Trophoblast cell (in vitro differentiated cells and primary cell): ENCODE results near the gene NRBP1.

Experiments
- DNase-seq, 2 donors: peaks; one replicate each; pipeline ENCODE4 v3.0.0-alpha.2; 2016
- H2AFZ ChIP-seq: 2 replicates; pipeline ENCODE4 v1.6.1; 2013; ENCODE audit warnings: low read length, moderate library complexity, mild to moderate bottlenecking; ENCODE audit not compliant: insufficient read depth, poor library complexity
- H2AK5ac ChIP-seq: 2 replicates; pipeline ENCODE4 v1.6.1; 2013; ENCODE audit warnings: mild to moderate bottlenecking, low read length
- H2BK120ac ChIP-seq: 2 replicates; pipeline ENCODE4 v1.6.1; 2013; ENCODE audit warnings: low read length, mild to moderate bottlenecking, moderate library complexity; ENCODE audit not compliant: insufficient read depth, poor library complexity
- H2BK12ac ChIP-seq: 2 replicates; pipeline ENCODE4 v1.6.1; 2013; ENCODE audit warnings: mild to moderate bottlenecking, low read length, moderate library complexity
- H2BK5ac ChIP-seq: 2 replicates; pipeline ENCODE4 v1.6.1; 2013; ENCODE audit warnings: low read length, low read depth, moderate library complexity, mild to moderate bottlenecking; ENCODE audit not compliant: poor library complexity
- H3K14ac ChIP-seq: 2 replicates; pipeline ENCODE4 v1.6.1; 2013; ENCODE audit warnings: mild to moderate bottlenecking, low read length
- H3K18ac ChIP-seq: 2 replicates; pipeline ENCODE4 v1.6.1; 2013; ENCODE audit warnings: mild to moderate bottlenecking, low read length
- H3K23ac ChIP-seq: 2 replicates; pipeline ENCODE4 v1.6.1; 2013; ENCODE audit warnings: low read length
- H3K27ac ChIP-seq: 2 replicates; pipeline ENCODE4 v1.5.1; 2013; ENCODE audit warnings: low read depth, mild to moderate bottlenecking, inconsistent platforms, low read length, moderate library complexity
- H3K27me3 ChIP-seq: 2 replicates; pipeline ENCODE4 v1.6.1; 2013; ENCODE audit warnings: inconsistent platforms, mild to moderate bottlenecking, low read length, moderate library complexity; ENCODE audit not compliant: insufficient read depth
- H3K36me3 ChIP-seq, 2 experiments: 1 replicate in 1 of 2; 2 replicates in 1 of 2; pipeline ENCODE4 v1.6.1; 2013; ENCODE audit warnings: low read length in 2 of 2, mild to moderate bottlenecking in 2 of 2, moderate library complexity in 1 of 2; ENCODE audit not compliant: insufficient read depth in 2 of 2, control insufficient read depth in 1 of 2
- H3K4ac ChIP-seq: 2 replicates; pipeline ENCODE4 v1.6.1; 2013; ENCODE audit warnings: low read depth, mild to moderate bottlenecking, low read length, moderate library complexity
- H3K4me1 ChIP-seq, 2 experiments: 1 replicate in 1 of 2; 2 replicates in 1 of 2; pipeline ENCODE4 v1.6.1; 2013; ENCODE audit warnings: low read length in 2 of 2, mild to moderate bottlenecking in 2 of 2, moderate library complexity in 1 of 2; ENCODE audit not compliant: insufficient read depth in 2 of 2, control insufficient read depth in 1 of 2
- H3K4me2 ChIP-seq: 2 replicates; pipeline ENCODE4 v1.6.1; 2013; ENCODE audit warnings: inconsistent platforms, mild to moderate bottlenecking, low read length, moderate library complexity
- H3K4me3 ChIP-seq: 2 replicates; pipeline ENCODE4 v1.5.1; 2013; ENCODE audit warnings: mild to moderate bottlenecking, low read depth, low read length, inconsistent platforms
- H3K79me1 ChIP-seq: one replicate; pipeline ENCODE4 v1.6.1; 2013; ENCODE audit warnings: low read length
- H3K79me2 ChIP-seq: 2 replicates; pipeline ENCODE4 v1.6.1; 2013; ENCODE audit warnings: low read length, mild to moderate bottlenecking; ENCODE audit not compliant: control insufficient read depth, insufficient read depth, poor library complexity
- H3K9ac ChIP-seq: 2 replicates; pipeline ENCODE4 v1.6.1; 2013; ENCODE audit warnings: mild to moderate bottlenecking, low read length
- H3K9me3 ChIP-seq: 2 replicates; pipeline ENCODE4 v1.6.1; 2013; ENCODE audit warnings: low read depth, mild to moderate bottlenecking, control low read depth, inconsistent platforms, low read length; ENCODE audit not compliant: insufficient read depth
- H4K12ac ChIP-seq: 2 replicates; pipeline ENCODE4 v1.6.1; 2013; ENCODE audit warnings: low read depth, mild to moderate bottlenecking, low read length, moderate library complexity
- H4K8ac ChIP-seq: 2 replicates; pipeline ENCODE4 v1.6.1; 2013; ENCODE audit warnings: low read depth, mild to moderate bottlenecking, low read length, moderate library complexity
- H4K91ac ChIP-seq: one replicate; pipeline ENCODE4 v1.6.1; 2013; ENCODE audit warnings: low read depth, mild to moderate bottlenecking, low read length, moderate library complexity
- WGBS: extraction: QIAGEN DNeasy Blood & Tissue Kit; methylation state at CpG from one replicate; pipeline ENCODE4 v1.1.7; 2013; ENCODE audit warnings: missing lambda C conversion rate; ENCODE audit not compliant: insufficient read length, insufficient coverage; ENCODE audit errors: extremely low coverage; 5-methylcytosine and 5-hydroxymethylcytosine counted together

NRBP1 gene

GRCh38 chr2:27398962-27399361 is 29.5 kb upstream of the NRBP1 start:
- no peak overlapping the region for H2BK5ac ChIP-seq
- WGBS: no CpG with 5 or more reads among the region's 5 CpGs
- DNase-seq: no peak
- no peak overlapping the region for H3K9ac ChIP-seq
- peaks cover 14% of the 10 kb centered on the region for H3K79me2 ChIP-seq
- no peak overlapping the region for H4K8ac ChIP-seq
- no peak overlapping the region for H3K14ac ChIP-seq
- peak overlapping the region; percentile 89 for H3K4ac ChIP-seq
- no peak overlapping the region for H3K4me2 ChIP-seq
- H3K23ac ChIP-seq: no peak overlapping the region
- no peak overlapping the region for H2BK120ac ChIP-seq
- H4K91ac ChIP-seq: no peak overlapping the region
- no peak overlapping the region for H3K4me3 ChIP-seq
- no peak overlapping the region for H3K18ac ChIP-seq
- H3K27me3 ChIP-seq: no peaks in the 10 kb centered on the region
- H3K79me1 ChIP-seq: no peaks in the 10 kb centered on the region
- H3K9me3 ChIP-seq: no peaks in the 10 kb centered on the region
- H3K27ac ChIP-seq: no peak overlapping the region
- H3K4me1 ChIP-seq: no peaks in the 10 kb centered on the region
- H2AFZ ChIP-seq: no peak overlapping the region
- no peak overlapping the region for H2BK12ac ChIP-seq
- H2AK5ac ChIP-seq: no peak overlapping the region
- H3K36me3 ChIP-seq: peaks cover 0 to 2% of the 10 kb centered on the region in 2 experiments
- H4K12ac ChIP-seq: no peak overlapping the region

- Histone ChIP-seq H3K14ac (no peak overlapping the region), H3K27me3 (no peaks in the 10 kb centered on the region), H3K18ac (no peak overlapping the region), H3K27ac (no peak overlapping the region), H3K23ac (no peak overlapping the region), H3K4me1 (no peaks in the 10 kb centered on the region), H3K9ac (no peak overlapping the region), H4K91ac (no peak overlapping the region), H2BK12ac (no peak overlapping the region), H2BK120ac (no peak overlapping the region), H4K12ac (no peak overlapping the region), H3K79me2 (peaks cover 19% of the 10 kb centered on the region), H2BK5ac (no peak overlapping the region), H2AFZ (no peak overlapping the region), H2AK5ac (no peak overlapping the region), H3K4me2 (no peak overlapping the region), H4K8ac (no peak overlapping the region), H3K4ac (peak overlapping the region; percentile 86), H3K36me3 (peaks cover 3 to 9% of the 10 kb centered on the region in 2 experiments), H3K4me3 (no peak overlapping the region), H3K79me1 (no peaks in the 10 kb centered on the region), H3K9me3 (no peaks in the 10 kb centered on the region)
- WGBS: no CpG with 5 or more reads among the region's 2 CpGs
- DNase-seq: no peak
These were observed 27.9 kb upstream of the NRBP1 start for GRCh38 chr2:27400348-27401135.

GRCh38 chr2:27407798-27408491 is 20.5 kb upstream of the NRBP1 start:
- DNase-seq: peak; percentile 44 to 73
- no peak overlapping the region for H3K14ac ChIP-seq
- no peak overlapping the region for H3K9ac ChIP-seq
- no peak overlapping the region for H2AK5ac ChIP-seq
- no peak overlapping the region for H2BK120ac ChIP-seq
- H3K36me3 ChIP-seq: peaks cover 6 to 9% of the 10 kb centered on the region in 2 experiments
- no peak overlapping the region for H4K12ac ChIP-seq
- H3K79me1 ChIP-seq: peaks cover 6% of the 10 kb centered on the region
- H3K23ac ChIP-seq: no peak overlapping the region
- H3K4ac ChIP-seq: peak overlapping the region; percentile 93
- no peak overlapping the region for H2BK12ac ChIP-seq
- no CpG with 5 or more reads among the region's 16 CpGs for WGBS
- no peak overlapping the region for H3K27ac ChIP-seq
- H3K79me2 ChIP-seq: peaks cover 19% of the 10 kb centered on the region
- H3K27me3 ChIP-seq: no peaks in the 10 kb centered on the region
- no peak overlapping the region for H4K91ac ChIP-seq
- no peaks in the 10 kb centered on the region for H3K9me3 ChIP-seq
- H3K4me3 ChIP-seq: no peak overlapping the region
- no peak overlapping the region for H4K8ac ChIP-seq
- H2BK5ac ChIP-seq: no peak overlapping the region
- no peak overlapping the region for H3K18ac ChIP-seq
- H2AFZ ChIP-seq: no peak overlapping the region
- H3K4me1 ChIP-seq: peaks cover 0 to 2% of the 10 kb centered on the region in 2 experiments
- peak overlapping the region; percentile 56 for H3K4me2 ChIP-seq

GRCh38 chr2:27408601-27409320 is 19.7 kb upstream of the NRBP1 start:
- no CpG with 5 or more reads among the region's 33 CpGs for WGBS
- peak overlapping the region; percentile 16 for H4K91ac ChIP-seq
- H3K36me3 ChIP-seq: peaks cover 6 to 9% of the 10 kb centered on the region in 2 experiments
- no peak overlapping the region for H2BK120ac ChIP-seq
- H3K9ac ChIP-seq: peak overlapping the region; percentile 89
- peak overlapping the region; percentile 97 for H3K4ac ChIP-seq
- peak overlapping the region; percentile 66 for H3K4me2 ChIP-seq
- H3K79me1 ChIP-seq: peaks cover 6% of the 10 kb centered on the region
- H3K79me2 ChIP-seq: peaks cover 17% of the 10 kb centered on the region
- H3K4me1 ChIP-seq: peaks cover 0 to 2% of the 10 kb centered on the region in 2 experiments
- H2AFZ ChIP-seq: peak overlapping the region; percentile 90
- no peaks in the 10 kb centered on the region for H3K9me3 ChIP-seq
- H4K12ac ChIP-seq: peak overlapping the region; percentile 75
- H3K23ac ChIP-seq: no peak overlapping the region
- peak overlapping the region; percentile 81 for H3K18ac ChIP-seq
- peak overlapping the region; percentile 98 for H3K4me3 ChIP-seq
- peak overlapping the region; percentile 69 for H2AK5ac ChIP-seq
- H3K27me3 ChIP-seq: no peaks in the 10 kb centered on the region
- H2BK5ac ChIP-seq: no peak overlapping the region
- DNase-seq: peak in 1 of 2 donors; percentile 44
- peak overlapping the region; percentile 64 for H4K8ac ChIP-seq
- peak overlapping the region; percentile 37 for H3K27ac ChIP-seq
- H2BK12ac ChIP-seq: peak overlapping the region; percentile 15
- H3K14ac ChIP-seq: peak overlapping the region; percentile 74
